Left renal cortex interstitium (tissue), 4 donors: Measurements from ENCODE around the gene GPR31. TPM values are rescaled to one million over a fixed set of nuclear protein-coding genes. Genes with fewer than 3 reads are reported as not detected.
"Not testable (repeated sequence)": the region's sequence is repeated elsewhere in the genome, so short reads cannot be mapped to it uniquely, and the experiment has no call there.

Experiments
- DNase-seq, 4 donors: peaks; one replicate each; pipeline ENCODE4 v3.0.0-alpha.2; 2013; ENCODE audit warnings: low read depth in 4 of 4, low spot score in 2 of 4, missing footprints in 1 of 4
- polyA plus RNA-seq, 4 donors: library from polyadenylated mRNA; unstranded; fragments of 120-200 nt; gene quantifications; one replicate each; pipeline ENCODE4 v1.2.1, GENCODE V29; 2013; ENCODE audit not compliant: insufficient read length in 4 of 4

The GPR31 gene, protein sequence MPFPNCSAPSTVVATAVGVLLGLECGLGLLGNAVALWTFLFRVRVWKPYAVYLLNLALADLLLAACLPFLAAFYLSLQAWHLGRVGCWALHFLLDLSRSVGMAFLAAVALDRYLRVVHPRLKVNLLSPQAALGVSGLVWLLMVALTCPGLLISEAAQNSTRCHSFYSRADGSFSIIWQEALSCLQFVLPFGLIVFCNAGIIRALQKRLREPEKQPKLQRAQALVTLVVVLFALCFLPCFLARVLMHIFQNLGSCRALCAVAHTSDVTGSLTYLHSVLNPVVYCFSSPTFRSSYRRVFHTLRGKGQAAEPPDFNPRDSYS
- not detected for polyA plus RNA-seq

GRCh38 chr6:167157863-167158262 is at the start of gene GPR31:
Gene GPR31 (minus strand): TSS chr6:167157980. CDS start chr6:167157831, 149 bp downstream.
- DNase-seq: no peak

- no peak for DNase-seq
Observed at GRCh38 chr6:167207527-167207926, 49.7 kb upstream of the GPR31 start.

GRCh38 chr6:167205316-167205715 is 47.5 kb upstream of the GPR31 start:
- DNase-seq: not testable (repeated sequence)

DNA sequence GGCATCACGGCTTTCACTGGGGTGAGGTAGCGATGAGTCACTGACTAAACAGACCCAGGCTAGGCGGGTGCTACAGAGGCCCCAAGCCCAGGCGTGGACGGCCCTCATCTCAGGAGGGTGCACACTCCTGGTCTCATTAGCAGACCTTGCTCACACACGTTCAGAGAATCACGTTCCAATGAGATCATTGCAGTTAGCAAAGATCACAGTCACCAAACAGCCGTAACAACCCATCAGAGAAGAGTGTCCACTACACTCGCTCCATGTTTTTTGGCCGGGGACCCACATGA is 46.2 kb upstream of the GPR31 start:
- not testable (repeated sequence) for DNase-seq

DNA sequence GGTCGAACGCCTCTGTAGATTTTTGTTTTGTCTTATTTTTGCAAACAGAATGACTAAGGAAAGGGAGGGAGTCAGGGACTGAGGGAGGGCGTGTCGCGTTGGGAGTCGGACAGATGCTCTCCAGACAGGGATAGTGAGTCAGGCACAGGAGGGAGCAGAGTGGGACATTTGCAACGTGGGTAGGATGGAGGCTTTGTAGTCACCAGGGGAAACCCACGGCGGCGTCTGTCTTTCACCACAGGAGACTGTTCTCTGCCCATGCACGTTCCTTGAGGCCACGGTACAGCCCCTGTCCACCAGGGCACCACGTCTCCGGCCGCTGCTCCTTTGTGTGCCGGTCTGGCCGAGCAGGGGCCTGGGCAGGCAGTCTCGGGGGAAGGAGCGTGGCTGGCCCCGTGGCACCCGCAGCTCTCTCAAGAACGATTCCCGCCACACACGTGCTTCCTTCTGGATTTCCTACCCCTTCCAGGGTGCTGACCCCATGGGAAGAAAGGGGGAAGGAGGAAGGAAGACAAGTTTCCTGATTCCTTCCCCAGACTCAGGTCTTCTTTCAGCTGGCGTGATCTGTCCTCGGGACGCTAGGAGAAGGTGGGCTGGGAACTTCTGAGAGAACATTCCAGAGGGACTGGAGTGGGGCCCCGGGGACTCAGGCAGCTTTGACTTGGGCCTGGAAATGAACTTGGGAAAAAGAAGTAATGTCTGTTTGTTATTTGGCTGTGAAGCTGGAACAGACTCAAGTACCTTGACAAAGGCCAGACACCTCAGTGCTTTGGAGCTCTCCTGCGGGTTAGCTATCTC is 45.7 kb upstream of the GPR31 start:
- DNase-seq: not testable (repeated sequence)

GRCh38 chr6:167202613-167203012 is 44.8 kb upstream of the GPR31 start:
- not testable (repeated sequence) for DNase-seq

DNA sequence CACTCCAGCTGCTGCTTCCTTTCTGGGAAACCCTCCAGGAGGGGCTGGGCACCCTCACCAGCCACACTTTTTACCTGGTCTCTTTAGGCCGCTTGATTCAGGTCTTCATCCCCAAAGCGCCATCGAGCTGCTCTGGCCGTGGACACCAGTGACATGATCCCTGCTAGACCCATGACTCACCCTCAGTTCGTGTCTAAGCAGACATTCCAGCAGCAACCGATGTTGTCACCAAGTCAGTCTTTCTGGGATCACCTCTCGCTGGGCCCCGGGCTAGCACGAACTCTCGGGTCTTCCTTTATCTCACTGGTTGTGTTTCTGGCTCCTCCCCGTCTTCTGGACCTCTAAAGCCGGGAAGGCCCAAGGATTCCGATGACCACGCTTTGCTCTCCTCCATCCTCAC is 43.0 kb upstream of the GPR31 start:
- DNase-seq: no peak

GRCh38 chr6:167195941-167196610 is 38.3 kb upstream of the GPR31 start:
- DNase-seq: not testable (repeated sequence)

DNA sequence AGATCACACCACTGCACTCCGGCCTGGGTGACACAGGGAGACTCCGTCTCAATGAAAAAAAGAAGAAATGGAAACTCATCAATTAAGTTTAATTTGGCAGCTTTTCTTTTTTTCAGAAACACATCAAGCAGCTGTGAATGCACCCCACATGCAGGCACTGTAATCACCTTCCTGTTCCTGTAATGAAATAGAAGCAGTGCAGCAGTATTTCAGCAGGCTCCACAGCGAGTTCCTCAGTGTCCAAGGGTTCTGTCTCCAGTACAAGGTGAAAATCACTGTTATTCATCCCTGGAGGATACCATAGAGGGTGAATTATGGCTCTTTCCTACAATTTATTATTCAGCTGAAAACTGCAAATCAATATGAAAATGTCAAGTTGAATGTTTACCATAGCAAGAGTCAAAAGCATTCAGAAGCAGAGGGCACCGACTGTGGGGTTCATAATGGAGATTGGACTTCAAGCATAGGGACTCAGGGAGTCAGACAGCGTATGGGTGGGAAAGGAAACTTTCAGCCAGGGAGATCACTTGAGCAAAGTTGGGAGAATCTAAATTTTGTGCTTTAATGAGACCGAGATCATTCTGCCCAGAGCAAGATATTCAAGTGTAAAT is 35.8 kb upstream of the GPR31 start:
- DNase-seq: not testable (repeated sequence)

- not testable (repeated sequence) for DNase-seq
Observed at GRCh38 chr6:167191043-167191583, 33.3 kb upstream of the GPR31 start.

DNA sequence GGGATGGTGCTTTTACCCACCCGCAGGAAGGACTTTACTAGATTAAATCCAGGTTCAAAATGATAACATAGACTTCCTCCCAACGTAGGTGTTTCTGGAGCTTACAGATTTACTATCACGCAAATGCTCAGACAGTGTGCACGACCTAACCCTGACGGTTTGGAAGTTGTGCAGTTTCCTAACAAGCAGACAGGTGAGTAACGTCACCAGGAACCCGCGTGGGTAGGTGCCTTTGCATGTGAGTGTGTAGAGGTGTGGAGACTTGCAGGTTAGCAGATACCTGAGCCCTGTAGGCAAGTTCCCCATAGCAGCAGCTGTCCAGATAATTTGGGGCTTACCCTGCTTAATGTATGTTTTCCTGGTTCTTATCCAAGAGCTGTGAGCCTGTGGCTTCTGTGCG is 29.5 kb upstream of the GPR31 start:
- not testable (repeated sequence) for DNase-seq

DNA sequence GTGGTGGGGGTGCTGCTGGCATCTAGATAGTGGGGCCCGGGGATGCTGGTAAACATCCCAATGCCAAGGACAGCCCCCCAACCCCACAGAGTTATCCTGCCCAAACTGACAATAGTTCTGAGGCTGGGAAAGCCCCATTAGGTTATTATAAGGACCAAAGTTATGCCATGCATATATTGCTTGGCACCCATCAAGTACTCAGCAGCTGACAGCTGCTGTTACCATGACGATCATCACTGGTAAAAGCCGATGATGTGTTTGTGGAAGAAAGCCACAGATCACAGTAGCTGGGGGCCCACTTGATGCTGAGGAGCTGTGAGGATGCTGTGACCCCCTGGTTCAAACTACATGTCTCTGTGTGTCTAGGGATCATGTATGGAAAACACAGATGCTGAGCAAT is 27.3 kb upstream of the GPR31 start:
- DNase-seq: not testable (repeated sequence)

DNA sequence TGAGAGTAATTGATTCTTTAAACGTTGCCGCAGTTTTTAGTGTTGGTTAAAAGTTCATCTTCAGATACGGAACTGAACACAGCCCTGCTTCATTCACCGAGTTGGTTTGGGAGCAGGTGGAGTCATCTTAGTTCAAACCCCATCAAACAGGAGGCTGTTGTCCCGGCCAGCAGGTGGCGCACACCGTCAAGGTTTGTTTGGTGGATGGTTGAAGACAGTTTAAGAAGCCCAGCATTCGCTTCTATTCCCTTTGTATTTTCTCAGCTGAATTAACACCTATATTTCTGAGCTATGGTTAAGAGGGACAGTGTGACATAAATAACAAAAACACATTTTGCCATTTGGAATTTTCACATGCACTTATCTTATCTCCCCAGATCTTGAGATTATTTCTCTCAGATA is 25.1 kb upstream of the GPR31 start:
- not testable (repeated sequence) for DNase-seq

DNA sequence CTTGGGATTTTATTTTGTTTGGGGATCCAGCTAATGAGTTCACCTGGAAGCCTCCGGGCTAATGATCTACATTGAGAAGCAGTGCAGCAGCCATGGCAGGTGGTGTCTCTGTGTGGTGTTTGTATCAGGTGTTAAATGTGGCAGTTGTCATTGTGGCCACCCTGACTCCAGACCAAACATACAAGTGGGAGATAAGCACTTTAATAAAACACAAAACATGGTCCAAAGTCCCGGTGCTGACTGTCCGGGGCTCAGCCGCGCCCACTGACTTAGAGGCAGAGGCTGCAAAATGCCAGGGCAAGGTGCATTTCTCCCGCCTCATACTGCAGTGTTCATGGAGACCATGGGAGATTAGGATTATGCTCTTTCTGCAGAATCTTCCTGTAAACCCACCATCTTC is 23.6 kb upstream of the GPR31 start:
- DNase-seq: not testable (repeated sequence)

GRCh38 chr6:167180086-167180485 is 22.3 kb upstream of the GPR31 start:
- DNase-seq: not testable (repeated sequence)

DNA sequence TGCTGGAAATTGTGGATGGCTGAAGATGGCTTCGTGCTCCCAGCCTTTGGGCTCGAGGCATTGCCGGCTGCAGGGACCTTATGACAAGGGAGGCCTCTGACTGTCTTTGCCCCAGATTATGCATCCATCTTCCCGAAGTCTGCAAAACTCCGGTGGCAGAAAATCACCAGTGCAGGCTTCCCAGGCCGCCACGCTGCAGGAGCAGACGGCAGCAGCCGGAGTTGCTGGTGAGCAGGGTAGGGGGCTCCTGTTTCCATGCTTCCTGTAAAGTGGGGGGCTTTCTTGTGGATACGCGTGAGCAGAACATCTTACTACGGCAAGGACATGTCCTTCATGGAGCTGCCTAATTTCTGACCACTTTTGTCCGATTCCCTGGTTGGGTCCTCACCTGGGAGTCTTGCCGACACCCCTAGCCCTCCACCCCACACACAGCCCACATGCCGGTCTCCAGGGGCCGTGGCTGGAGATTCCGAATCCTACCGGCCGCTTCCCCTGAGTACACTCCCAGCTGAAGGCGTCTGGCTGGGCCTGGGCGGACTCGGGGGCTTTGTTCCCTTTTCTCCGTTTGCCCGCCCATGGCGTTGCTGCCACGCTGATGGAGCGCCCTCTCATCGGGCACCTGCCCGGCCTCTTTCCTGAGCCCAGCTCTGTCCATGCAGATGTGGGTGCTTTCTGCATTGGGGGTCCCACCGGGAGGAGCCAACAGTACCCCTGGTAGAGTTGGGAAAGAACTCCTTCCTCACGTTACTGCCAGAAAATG is 21.3 kb upstream of the GPR31 start:
- not testable (repeated sequence) for DNase-seq

DNA sequence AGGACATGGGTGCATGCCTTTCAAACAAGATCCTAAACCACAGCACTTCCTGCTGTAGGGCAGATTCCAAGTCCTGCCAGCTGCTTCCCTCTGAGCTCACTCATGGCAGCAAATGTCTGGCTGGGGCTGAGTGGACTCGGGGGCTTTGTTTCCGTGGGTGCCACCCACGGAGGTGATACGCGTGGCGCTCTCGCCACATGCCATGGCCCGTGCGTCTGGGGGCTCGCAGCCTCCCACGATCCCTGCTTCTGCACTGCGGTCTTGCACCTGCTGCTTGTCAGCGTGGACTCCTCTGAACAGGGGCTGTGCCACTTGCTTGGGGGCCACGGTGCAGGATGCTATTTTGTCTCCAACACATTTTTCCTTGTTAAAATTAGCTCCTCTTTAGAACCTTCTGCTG is 19.5 kb upstream of the GPR31 start:
- DNase-seq: not testable (repeated sequence)

DNA sequence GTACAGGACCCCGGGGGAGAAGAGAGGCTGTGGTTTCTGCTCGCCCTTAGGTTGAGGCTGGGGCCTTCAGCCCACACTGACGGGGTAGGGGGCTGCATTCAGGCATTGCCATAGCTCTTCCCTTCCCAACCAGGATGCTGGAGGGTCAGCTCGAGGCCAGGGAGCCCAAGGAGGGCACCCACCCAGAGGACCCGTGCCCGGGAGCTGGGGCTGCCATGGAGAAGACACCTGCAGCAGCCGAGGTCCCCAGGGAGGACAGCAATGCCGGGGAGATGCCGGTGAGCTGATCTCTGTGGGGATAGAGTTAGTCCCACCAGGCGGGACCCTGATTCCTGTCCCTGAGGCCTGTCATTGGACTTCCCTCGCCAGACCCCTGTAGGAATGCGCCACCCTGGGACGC is 14.2 kb upstream of the GPR31 start:
- DNase-seq: not testable (repeated sequence)

- not testable (repeated sequence) for DNase-seq
Observed at GRCh38 chr6:167171300-167171699, 13.5 kb upstream of the GPR31 start.

- DNase-seq: not testable (repeated sequence)
Observed at GRCh38 chr6:167169867-167170266, 12.1 kb upstream of the GPR31 start.
